Measurements from ENCODE around the gene TACO1. TPM values are rescaled to one million over a fixed set of nuclear protein-coding genes. Genes with fewer than 3 reads are reported as not detected.
A peak's percentile ranks its signal among the peaks of the same experiment; 100 is the strongest.

The TACO1 gene
- total and polyA plus RNA-seq, 4 experiments from 2014 or later, result 17.7 to 22.8 (median 21.1) TPM

GRCh38 chr17:63611354-63611753 lies 10.7 kb downstream of the TACO1 start:
- peak in 4 of 5 donors; percentile 24 to 46 (median 39) for DNase-seq
- Histone ChIP-seq H3K4me1 (ENCODE audit: insufficient read depth, low read length) (peaks cover 36% of the 10 kb centered on the region), H3K4me3 (ENCODE audit: low read length in 2 of 2) (no peak overlapping the region), H3K27me3 (ENCODE audit: insufficient read depth, low read length) (no peaks in the 10 kb centered on the region), H3K27ac (ENCODE audit: low read depth, low read length) (peak overlapping the region; percentile 46), H3K9me3 (ENCODE audit: control insufficient read depth in 1 of 2, low read length in 2 of 2) (no peaks in the 10 kb centered on the region), H3K36me3 (ENCODE audit: insufficient read depth, low read length) (peaks cover 12% of the 10 kb centered on the region)
- intact Hi-C loops (cut with micrococcal nuclease), result loop anchor here (5.0 kb wide), 2 partner anchors 164 to 909 kb away; partner anchors contain the start of gene CYB561
- Mint-ChIP-seq H3K27ac (peak overlapping the region; percentile 62 to 99 (median 93)), H3K4me3 (peak overlapping the region; percentile 9 to 80 (median 69)), H3K9me3 (peaks cover 0 to 1% (median 0%) of the 10 kb centered on the region in 8 donors), H3K36me3 (peaks cover 17 to 31% of the 10 kb centered on the region in 2 donors), H3K27me3 (no peaks in the 10 kb centered on the region), H3K4me1 (peaks cover 27 to 45% (median 32%) of the 10 kb centered on the region in 4 donors)
- ChIA-PET POLR2A (ENCODE audit: partially characterized antibody) (interaction anchor here (0.6 to 6.0 kb wide), 21 partner anchors 8 to 205 kb away, joined by 3 to 72 read pairs (median 13); partner anchors contain the start of genes ACE, CYB561, DCAF7 and MAP3K3), CTCF (ENCODE audit: partially characterized antibody) (interaction anchor here (0.6 to 8.6 kb wide), 37 partner anchors 8 to 204 kb away, joined by 3 to 255 read pairs (median 7); partner anchors contain the start of genes ACE, CYB561, MAP3K3 and TACO1)

GRCh38 chr17:63613663-63614062 lies 13.0 kb downstream of the TACO1 start:
- no peaks in the 10 kb centered on the region for H3K27me3 Mint-ChIP-seq
- intact Hi-C loops (cut with micrococcal nuclease), result loop anchor here (5.0 kb wide), 2 partner anchors 166 to 911 kb away; partner anchors contain the start of gene CYB561
- H3K27ac Mint-ChIP-seq, result peak overlapping the region in 1 of 7 donors; percentile 23
- peaks cover 25 to 31% (median 29%) of the 10 kb centered on the region in 4 donors for H3K4me1 Mint-ChIP-seq
- Histone ChIP-seq H3K4me3 (ENCODE audit: low read length in 2 of 2) (no peak overlapping the region), H3K4me1 (ENCODE audit: insufficient read depth, low read length) (peaks cover 36% of the 10 kb centered on the region), H3K27me3 (ENCODE audit: insufficient read depth, low read length) (no peaks in the 10 kb centered on the region), H3K9me3 (ENCODE audit: control insufficient read depth in 1 of 2, low read length in 2 of 2) (no peaks in the 10 kb centered on the region), H3K36me3 (ENCODE audit: insufficient read depth, low read length) (no peaks in the 10 kb centered on the region), H3K27ac (ENCODE audit: low read depth, low read length) (no peak overlapping the region)
- no peak overlapping the region for H3K4me3 Mint-ChIP-seq
- ChIA-PET POLR2A (ENCODE audit: partially characterized antibody) (interaction anchor here (2.4 to 4.9 kb wide), 2 partner anchors 12 to 194 kb away, joined by 7 to 42 read pairs; partner anchors contain the start of gene TACO1), CTCF (ENCODE audit: partially characterized antibody) (interaction anchor here (0.7 to 8.6 kb wide), 10 partner anchors 13 to 206 kb away, joined by 3 to 255 read pairs (median 26); partner anchors contain the start of genes ACE and CYB561)
- H3K36me3 Mint-ChIP-seq, result peaks cover 5 to 8% of the 10 kb centered on the region in 2 donors
- H3K9me3 Mint-ChIP-seq, result no peaks in the 10 kb centered on the region
- no peak for DNase-seq

GRCh38 chr17:63621229-63621683 lies 20.6 kb downstream of the TACO1 start:
- peak overlapping the region; percentile 79 for H3K27ac ChIP-seq (ENCODE audit: low read depth, low read length)
- CTCF ChIA-PET (ENCODE audit: partially characterized antibody), result interaction anchor here (0.8 to 3.9 kb wide), 11 partner anchors 10 to 214 kb away, joined by 3 to 37 read pairs (median 4); no protein-coding TSS in a partner anchor
- no peak for DNase-seq
- H3K9me3 ChIP-seq (ENCODE audit: control insufficient read depth in 1 of 2, low read length in 2 of 2), result no peaks in the 10 kb centered on the region
- POLR2A ChIA-PET (ENCODE audit: partially characterized antibody), result interaction anchor here (0.6 to 5.4 kb wide), 34 partner anchors 9 to 885 kb away, joined by 3 to 96 read pairs (median 6); partner anchors contain the start of genes ACE, CCDC47, CEP95 and CYB561
- Mint-ChIP-seq H3K9me3 (no peaks in the 10 kb centered on the region), H3K27ac (peak overlapping the region; percentile 39 to 94 (median 84)), H3K4me3 (peak overlapping the region; percentile 76 to 97 (median 95)), H3K36me3 (peaks cover 0 to 11% of the 10 kb centered on the region in 2 donors), H3K27me3 (no peaks in the 10 kb centered on the region), H3K4me1 (peaks cover 23 to 43% (median 33%) of the 10 kb centered on the region in 4 donors)
- intact Hi-C loops (cut with micrococcal nuclease), result loop anchor here (1.0 to 5.0 kb wide), 4 partner anchors 9 to 206 kb away; partner anchors contain the start of genes FTSJ3, PSMC5 and TACO1
- no peaks in the 10 kb centered on the region for H3K36me3 ChIP-seq (ENCODE audit: insufficient read depth, low read length)
- H3K4me1 ChIP-seq (ENCODE audit: insufficient read depth, low read length), result peaks cover 37% of the 10 kb centered on the region
- H3K4me3 ChIP-seq (ENCODE audit: low read length in 2 of 2), result peak overlapping the region; percentile 61 to 77
- no peaks in the 10 kb centered on the region for H3K27me3 ChIP-seq (ENCODE audit: insufficient read depth, low read length)

- H3K4me3 Mint-ChIP-seq, result peak within 1 kb of the TSS; percentile 95 to 99 (median 98)
- Histone ChIP-seq H3K9me3 (ENCODE audit: control insufficient read depth in 1 of 2, low read length in 2 of 2) (no peaks in the 10 kb centered on the region), H3K36me3 (ENCODE audit: insufficient read depth, low read length) (no peaks in the 10 kb centered on the region), H3K27me3 (ENCODE audit: insufficient read depth, low read length) (no peaks in the 10 kb centered on the region), H3K27ac (ENCODE audit: low read depth, low read length) (peak within 1 kb of the TSS; percentile 79), H3K4me3 (ENCODE audit: low read length in 2 of 2) (peak within 1 kb of the TSS; percentile 61 to 77), H3K4me1 (ENCODE audit: insufficient read depth, low read length) (peaks cover 43% of the 10 kb centered on the region)
- no peaks in the 10 kb centered on the region for H3K27me3 Mint-ChIP-seq
- peaks cover 29 to 50% (median 40%) of the 10 kb centered on the region in 4 donors for H3K4me1 Mint-ChIP-seq
- peaks cover 0 to 11% of the 10 kb centered on the region in 2 donors for H3K36me3 Mint-ChIP-seq
- ChIA-PET POLR2A (ENCODE audit: partially characterized antibody) (interaction anchor here (0.6 to 5.4 kb wide), 43 partner anchors 9 to 884 kb away, joined by 3 to 96 read pairs (median 5); partner anchors contain the start of genes CCDC47, CEP95, CYB561 and DCAF7), CTCF (ENCODE audit: partially characterized antibody) (interaction anchor here (0.7 to 3.9 kb wide), 15 partner anchors 9 to 227 kb away, joined by 3 to 37 read pairs (median 4); partner anchors contain the start of gene TACO1)
- intact Hi-C loops (cut with micrococcal nuclease), result loop anchor here (1.0 to 5.0 kb wide), 9 partner anchors 10 to 221 kb away; partner anchors contain the start of genes CCDC47, DCAF7, FTSJ3 and PSMC5
- peak within 1 kb of the TSS; percentile 90 to 96 (median 94) for H3K27ac Mint-ChIP-seq
- no peaks in the 10 kb centered on the region for H3K9me3 Mint-ChIP-seq
- DNase-seq, result peak; percentile 97 to 100 (median 98)
Measured at GRCh38 chr17:63621684-63622573, 21.2 kb downstream of the TACO1 start, which contains the start of gene MAP3K3. Gene MAP3K3, plus strand, starts transcription at chr17:63622417. Its CDS starts 343 bp downstream, at chr17:63622760.

- peak overlapping the region; percentile 95 to 99 (median 98) for H3K4me3 Mint-ChIP-seq
Measured at GRCh38 chr17:63622574-63623390, 22.1 kb downstream of the TACO1 start.

More at GRCh38 chr17:63622574-63623390, 22.1 kb downstream of the TACO1 start:
- intact Hi-C loops (cut with micrococcal nuclease), result loop anchor here (1.0 to 5.0 kb wide), 7 partner anchors 72 to 220 kb away; partner anchors contain the start of genes CCDC47, DCAF7, FTSJ3 and PSMC5
- peak in 3 of 5 donors; percentile 13 to 63 (median 17) for DNase-seq
- H3K36me3 ChIP-seq (ENCODE audit: insufficient read depth, low read length), result no peaks in the 10 kb centered on the region
- peak overlapping the region; percentile 43 to 77 for H3K4me3 ChIP-seq (ENCODE audit: low read length in 2 of 2)
- CTCF ChIA-PET (ENCODE audit: partially characterized antibody), result interaction anchor here (0.9 to 3.9 kb wide), 11 partner anchors 11 to 226 kb away, joined by 3 to 37 read pairs (median 4); partner anchors contain the start of gene TACO1
- Mint-ChIP-seq H3K27ac (peak overlapping the region; percentile 87 to 95 (median 93)), H3K36me3 (peaks cover 0 to 11% of the 10 kb centered on the region in 2 donors), H3K27me3 (no peaks in the 10 kb centered on the region), H3K4me1 (peaks cover 32 to 55% (median 46%) of the 10 kb centered on the region in 4 donors), H3K9me3 (no peaks in the 10 kb centered on the region)
- POLR2A ChIA-PET (ENCODE audit: partially characterized antibody), result interaction anchor here (0.8 to 5.4 kb wide), 36 partner anchors 8 to 884 kb away, joined by 3 to 96 read pairs (median 6); partner anchors contain the start of genes CCDC47, CEP95, CYB561 and DCAF7
- no peaks in the 10 kb centered on the region for H3K9me3 ChIP-seq (ENCODE audit: control insufficient read depth in 1 of 2, low read length in 2 of 2)
- H3K4me1 ChIP-seq (ENCODE audit: insufficient read depth, low read length), result peaks cover 48% of the 10 kb centered on the region
- H3K27ac ChIP-seq (ENCODE audit: low read depth, low read length), result peak overlapping the region; percentile 28
- no peaks in the 10 kb centered on the region for H3K27me3 ChIP-seq (ENCODE audit: insufficient read depth, low read length)
